ENCODE results near the gene ADTRP.
"Not testable (repeated sequence)": the region's sequence is repeated elsewhere in the genome, so short reads cannot be mapped to it uniquely, and the experiment has no call there.

ADTRP gene

GRCh38 chr6:11689847-11690246 lies 88.8 kb downstream of the ADTRP start:
- DNase-seq (ENCODE audit: low spot score) = no peak

- not testable (repeated sequence) for DNase-seq (ENCODE audit: low spot score)
Observed at GRCh38 chr6:11689400-11689799, 89.2 kb downstream of the ADTRP start.

DNA sequence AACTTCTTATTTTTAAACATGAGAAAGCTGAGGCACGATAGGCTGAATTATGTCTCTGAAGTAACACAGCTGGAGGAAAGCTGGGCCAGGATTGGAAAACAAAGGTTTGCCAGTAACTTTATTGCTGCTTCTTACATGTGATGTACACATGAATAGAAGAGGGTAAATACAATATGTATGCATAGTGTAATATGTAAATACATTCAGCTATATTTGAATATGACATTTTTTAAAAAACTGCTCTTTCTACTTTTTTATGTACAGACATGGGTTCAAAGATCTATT lies 90.2 kb downstream of the ADTRP start:
- DNase-seq (ENCODE audit: low spot score) = no peak

DNA sequence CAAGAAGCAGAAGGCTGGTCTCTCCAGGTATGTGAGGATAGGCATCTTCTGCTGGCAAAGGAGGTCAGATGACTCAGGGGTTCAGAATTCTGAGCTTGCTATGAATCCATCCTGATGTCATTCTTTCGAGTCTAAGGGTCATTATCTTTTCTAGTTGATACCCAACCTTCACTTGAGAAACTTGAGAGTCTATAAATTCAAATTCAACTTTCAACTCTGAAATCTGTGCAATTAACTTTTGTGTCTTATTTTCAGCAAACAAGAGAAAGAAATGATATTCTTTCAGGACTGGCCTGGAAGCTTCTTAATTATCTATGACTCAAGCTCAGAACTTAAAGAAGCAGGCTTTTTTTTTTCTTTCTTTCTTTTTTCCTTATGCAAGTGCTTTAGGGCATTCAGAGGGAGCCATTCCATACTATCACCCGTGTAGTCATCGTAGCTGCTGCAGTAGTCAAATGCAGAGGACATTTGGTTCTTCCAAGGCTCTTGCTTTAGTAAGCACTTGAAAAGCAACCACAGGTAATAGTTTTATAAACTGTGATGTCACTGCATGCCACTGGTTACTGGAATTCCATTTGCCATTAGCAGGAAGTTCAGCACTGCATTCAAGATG lies 93.0 kb downstream of the ADTRP start:
- peak; percentile 39 for DNase-seq (ENCODE audit: low spot score)

DNA sequence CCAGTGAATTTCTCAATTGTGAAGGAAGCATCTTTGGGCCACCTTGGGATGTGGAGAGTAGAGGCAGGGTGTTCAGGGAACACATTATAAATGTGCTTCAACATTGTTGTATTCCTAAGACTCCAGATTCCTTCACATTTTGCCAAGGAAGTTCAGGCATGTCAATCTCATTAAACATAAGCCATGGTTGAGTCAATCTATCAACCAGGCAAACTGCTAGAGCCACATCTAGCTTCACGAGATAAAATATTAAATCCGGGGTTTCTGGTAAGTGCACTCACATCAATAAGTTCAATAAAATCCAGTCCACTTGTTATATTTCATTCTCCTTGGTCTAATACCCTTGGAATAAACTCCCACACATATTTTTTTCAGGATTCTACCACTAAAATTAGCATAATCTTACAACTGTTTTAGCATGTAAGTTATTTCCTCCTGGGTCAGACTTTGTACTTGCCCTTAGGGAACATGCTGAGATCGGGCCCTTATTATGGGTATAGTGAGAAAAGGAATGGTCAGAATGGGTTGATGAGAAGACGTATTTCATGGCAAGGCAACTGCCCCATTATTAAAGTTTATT lies 93.6 kb downstream of the ADTRP start:
- no peak for DNase-seq (ENCODE audit: low spot score)

DNA sequence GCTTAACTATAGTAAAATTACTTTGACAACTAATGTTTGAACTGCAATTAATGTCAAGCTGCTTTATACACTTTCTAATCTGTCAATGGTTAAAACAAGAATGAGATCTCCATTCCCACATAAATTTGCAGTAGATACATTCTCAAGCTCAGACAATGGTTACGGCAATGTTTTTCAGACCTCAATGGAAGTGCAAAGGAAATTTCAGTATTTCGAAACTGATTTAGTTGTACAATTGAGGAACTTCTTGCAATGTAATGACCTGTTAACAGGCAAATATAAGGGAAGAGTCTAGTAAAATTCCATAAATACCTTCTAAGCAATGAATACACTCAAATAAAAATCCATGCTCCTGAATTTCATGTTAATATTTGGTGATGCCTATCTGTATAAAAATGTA lies 94.7 kb downstream of the ADTRP start:
- no peak for DNase-seq (ENCODE audit: low spot score)

GRCh38 chr6:11682561-11682975 lies 96.0 kb downstream of the ADTRP start:
- DNase-seq (ENCODE audit: low spot score) = no peak

GRCh38 chr6:11681770-11682169 lies 96.8 kb downstream of the ADTRP start:
- DNase-seq (ENCODE audit: low spot score) = no peak

- DNase-seq (ENCODE audit: low spot score) = no peak
Observed at GRCh38 chr6:11681357-11681756, 97.2 kb downstream of the ADTRP start.

- not testable (repeated sequence) for DNase-seq (ENCODE audit: low spot score)
Observed at GRCh38 chr6:11680479-11680878, 98.1 kb downstream of the ADTRP start.

DNA sequence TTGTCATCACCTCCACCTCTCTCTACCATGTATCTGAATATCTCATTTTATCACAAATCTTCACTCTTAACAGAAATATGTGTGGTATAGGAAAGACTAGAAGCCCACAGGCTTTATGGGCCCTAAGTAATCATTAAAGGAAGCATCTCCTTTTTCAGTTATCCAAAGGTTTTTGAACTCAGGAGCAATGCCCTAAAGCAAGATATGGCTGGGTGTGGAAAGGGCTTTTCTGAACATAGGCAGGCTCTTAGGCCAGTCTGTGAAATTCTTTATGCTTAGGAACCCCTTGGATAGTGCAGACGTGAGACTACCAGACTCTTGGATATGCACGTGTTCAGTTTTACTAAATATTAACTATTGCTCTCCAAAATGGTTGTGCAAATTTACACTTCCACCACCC lies 99.5 kb downstream of the ADTRP start:
- no peak for DNase-seq (ENCODE audit: low spot score)

DNA sequence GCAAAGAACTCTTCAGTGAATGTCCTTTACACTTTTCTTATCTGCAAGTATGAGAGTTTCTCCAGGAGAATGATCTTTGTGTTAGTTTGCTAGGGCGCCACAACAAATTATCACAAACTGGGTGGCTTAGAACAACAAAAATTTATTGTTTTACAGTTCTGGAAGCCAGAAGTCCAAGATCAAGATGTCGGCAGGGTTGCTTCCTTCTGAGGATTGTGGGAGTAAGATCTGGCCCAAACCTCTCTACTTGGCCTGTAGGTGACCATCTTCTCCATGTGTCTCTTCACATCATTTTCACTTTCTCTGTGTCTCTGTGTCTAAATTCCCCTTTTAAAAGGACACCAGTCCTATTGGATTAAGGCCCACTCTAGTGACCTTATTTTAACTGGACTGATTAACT lies 103.0 kb downstream of the ADTRP start:
- peak; percentile 4 for DNase-seq (ENCODE audit: low spot score)

- no peak for DNase-seq (ENCODE audit: low spot score)
Observed at GRCh38 chr6:11672669-11673068, 105.9 kb downstream of the ADTRP start.

GRCh38 chr6:11672256-11672655 lies 106.3 kb downstream of the ADTRP start:
- DNase-seq (ENCODE audit: low spot score) = no peak

- no peak for DNase-seq (ENCODE audit: low spot score)
Observed at GRCh38 chr6:11669696-11670095, 108.9 kb downstream of the ADTRP start.

DNA sequence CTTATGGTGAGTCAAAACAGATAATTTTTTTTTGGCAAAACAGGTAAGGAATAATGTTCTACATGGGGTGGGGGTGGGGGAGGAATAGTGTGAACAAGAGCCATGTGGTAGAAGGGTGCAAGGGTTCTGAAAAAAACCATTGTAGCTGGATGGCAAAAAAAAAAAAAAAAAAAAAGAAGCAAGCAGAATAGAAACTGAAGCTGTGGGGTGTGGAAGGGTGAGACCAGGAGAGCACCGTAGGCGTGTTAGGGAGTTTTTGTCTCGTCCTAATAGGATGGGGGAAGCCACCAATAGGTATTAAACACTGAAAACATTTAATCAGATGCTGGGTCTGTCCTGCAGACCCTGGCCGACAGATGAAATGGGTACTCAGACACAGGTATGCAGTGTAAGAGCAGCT lies 110.1 kb downstream of the ADTRP start:
- DNase-seq (ENCODE audit: low spot score) = no peak

DNA sequence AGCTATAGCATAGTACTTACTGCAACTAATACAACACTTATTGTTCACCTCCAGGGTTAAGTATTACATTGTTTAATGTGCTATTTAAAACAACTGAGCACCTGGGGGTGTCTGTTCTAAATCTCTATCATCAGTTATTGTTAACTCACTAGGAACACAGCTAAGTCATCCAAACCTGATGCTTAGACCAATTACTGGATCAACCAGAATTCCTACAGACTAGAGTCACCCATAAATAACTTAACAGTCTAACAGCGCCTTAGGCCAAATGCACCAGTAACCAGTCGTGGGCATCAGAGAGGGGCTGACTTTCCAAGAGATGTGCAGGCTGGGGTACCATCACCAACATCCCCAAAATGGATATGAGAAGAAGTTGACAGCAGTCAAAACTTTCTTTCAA lies 110.7 kb downstream of the ADTRP start:
- no peak for DNase-seq (ENCODE audit: low spot score)

GRCh38 chr6:11665604-11666326 lies 112.8 kb downstream of the ADTRP start:
- no peak for DNase-seq (ENCODE audit: low spot score)

All from SW480 (cell line).